ENCODE measurements around the gene HSD3B2.

DNA sequence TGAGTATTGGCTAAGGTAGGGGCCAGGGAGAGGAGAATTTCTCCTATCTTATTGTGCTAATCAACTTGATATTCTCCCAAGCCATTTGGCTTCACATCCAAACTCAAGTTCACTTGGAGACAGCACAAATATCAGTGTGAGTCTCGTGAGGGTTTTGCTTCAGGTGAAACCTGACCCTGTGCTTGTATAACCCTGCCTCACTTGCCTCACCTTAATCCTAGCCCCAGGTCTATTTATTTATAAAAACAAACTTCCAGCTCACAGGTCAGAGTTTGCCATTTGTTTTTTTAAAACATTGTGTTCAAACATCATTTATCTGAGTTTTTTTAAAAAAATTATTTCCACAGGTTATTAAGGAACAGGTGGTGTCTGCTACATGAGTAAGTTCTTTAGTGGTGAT is 26.5 kb upstream of the HSD3B2 start:
- no peak for TF ChIP-seq POLR2A (IDR thresholded peaks at IDR 0.05; ENCODE audit: low read length)
- no peak for TF ChIP-seq GATA1 (IDR thresholded peaks at IDR 0.05; ENCODE audit: low read depth, low read length)
